A673 (cell line): ENCODE measurements around the gene GET4.

Source experiments
- CTCF ChIP-seq: fragments of 300-800, 200-600 bp; sonication (generic); conservative IDR thresholded peaks from 2 replicates; pipeline ENCODE4 v1.5.1; 2017; ENCODE audit warnings: low read depth, mild to moderate bottlenecking, antibody characterized with exemption, low read length, moderate library complexity, mixed read lengths
- EZH2 ChIP-seq: fragments of 200-600 bp; sonication (generic); IDR thresholded peaks from 2 replicates; pipeline ENCODE4 v1.6.1; 2017; ENCODE audit warnings: borderline replicate concordance, low read depth, mild to moderate bottlenecking, mixed read lengths, antibody characterized with exemption, low read length; ENCODE audit not compliant: poor library complexity, severe bottlenecking

- TF ChIP-seq CTCF (no peak), EZH2 (no peak)
Observed at GRCh38 chr7:880450-880849, 4.1 kb downstream of the GET4 start.
